HEK293 (cell line): ENCODE data around the gene NPNT.

Source experiments
- YY1 ChIP-seq: fragments of 450-650 bp; formaldehyde crosslinking; IDR thresholded peaks from 2 replicates; pipeline ENCODE4 v1.5.1; 2018; ENCODE audit warnings: missing biosample characterization, missing genetic modification characterization
- ZBTB1 ChIP-seq: fragments of 450-650 bp; formaldehyde crosslinking; IDR thresholded peaks from 2 replicates; pipeline ENCODE4 v1.5.1; 2016; ENCODE audit warnings: missing biosample characterization, missing genetic modification characterization
- ZBTB17 ChIP-seq: fragments of 450-650 bp; formaldehyde crosslinking; IDR thresholded peaks from 2 replicates; pipeline ENCODE4 v1.5.1; 2016; ENCODE audit warnings: missing biosample characterization, missing genetic modification characterization
- ZIC2 ChIP-seq: fragments of 450-650 bp; formaldehyde crosslinking; IDR thresholded peaks from 2 replicates; pipeline ENCODE4 v1.5.1; 2016; ENCODE audit warnings: missing biosample characterization, missing genetic modification characterization
- ZNF433 ChIP-seq: fragments of 450-650 bp; formaldehyde crosslinking; IDR thresholded peaks from 2 replicates; pipeline ENCODE4 v1.5.1; 2016; ENCODE audit warnings: missing biosample characterization, missing genetic modification characterization, low read depth
- ZNF707 ChIP-seq: fragments of 450-650 bp; formaldehyde crosslinking; IDR thresholded peaks from 2 replicates; pipeline ENCODE4 v1.5.1; 2016; ENCODE audit warnings: missing biosample characterization, missing genetic modification characterization
- TF ChIP-seq, protein P1 (sequence below): fragments of 450-650 bp; formaldehyde crosslinking; IDR thresholded peaks from 2 replicates; pipeline ENCODE4 v1.5.1; 2016; ENCODE audit warnings: missing biosample characterization, missing genetic modification characterization
- TF ChIP-seq, protein P2 (sequence below): fragments of 450-650 bp; formaldehyde crosslinking; IDR thresholded peaks from 2 replicates; pipeline ENCODE4 v1.5.1; 2016; ENCODE audit warnings: missing biosample characterization, missing genetic modification characterization
- TF ChIP-seq, protein P3 (sequence below): fragments of 450-650 bp; formaldehyde crosslinking; IDR thresholded peaks from 2 replicates; pipeline ENCODE4 v1.5.1; 2016; ENCODE audit warnings: missing biosample characterization, missing genetic modification characterization
- TF ChIP-seq, protein P4 (sequence below): fragments of 450-650 bp; formaldehyde crosslinking; IDR thresholded peaks from 2 replicates; pipeline ENCODE4 v1.5.1; 2016; ENCODE audit warnings: missing biosample characterization, missing genetic modification characterization
- TF ChIP-seq, protein P5 (sequence below): fragments of 450-650 bp; formaldehyde crosslinking; IDR thresholded peaks from 2 replicates; pipeline ENCODE4 v1.5.1; 2017; ENCODE audit warnings: missing biosample characterization, missing genetic modification characterization
- TF ChIP-seq, protein P6 (sequence below): fragments of 450-650 bp; formaldehyde crosslinking; IDR thresholded peaks from 2 replicates; pipeline ENCODE4 v1.5.1; 2016; ENCODE audit warnings: missing biosample characterization, missing genetic modification characterization, low read depth

DNA sequence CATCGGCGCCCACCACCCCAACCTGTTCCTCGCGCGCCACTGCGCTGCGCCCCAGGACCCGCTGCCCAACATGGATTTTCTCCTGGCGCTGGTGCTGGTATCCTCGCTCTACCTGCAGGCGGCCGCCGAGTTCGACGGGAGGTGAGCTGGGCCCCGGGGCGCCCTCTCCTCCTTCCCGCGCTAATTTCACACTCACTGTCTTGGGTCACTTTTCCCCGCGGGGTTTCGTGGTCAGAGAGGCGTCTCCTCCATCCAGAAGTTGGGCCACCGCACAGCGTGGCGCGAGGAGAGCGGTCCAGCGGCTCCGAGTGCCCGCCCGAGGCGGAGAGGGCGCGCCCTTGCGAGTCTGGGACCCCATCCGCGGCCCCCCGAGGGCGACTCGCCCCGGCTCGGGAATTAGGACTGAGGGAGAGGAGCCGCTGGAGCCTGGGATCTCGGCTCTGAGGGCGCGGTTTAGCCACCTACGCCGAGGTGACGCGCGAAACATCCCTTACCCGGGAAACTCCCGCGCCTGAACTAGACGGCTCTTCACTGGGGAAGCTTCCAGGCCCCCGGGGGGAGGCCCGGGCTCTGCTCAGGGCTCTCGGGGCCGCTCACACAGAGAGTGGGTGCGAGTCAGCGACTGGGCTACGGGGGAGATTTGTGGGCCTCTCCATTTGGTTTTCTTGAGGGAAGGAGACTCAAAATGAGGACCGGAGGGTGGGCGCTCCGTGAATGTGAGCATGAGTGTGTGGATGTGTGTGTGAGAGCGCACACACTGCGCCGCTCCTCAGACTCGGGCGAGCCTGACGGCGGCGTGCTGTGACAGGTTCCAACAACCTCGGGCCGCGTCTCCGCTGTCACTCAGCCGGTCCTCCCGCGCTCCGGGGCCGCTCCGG is 551 bp downstream of the NPNT start:
- TF ChIP-seq, protein P1, sequence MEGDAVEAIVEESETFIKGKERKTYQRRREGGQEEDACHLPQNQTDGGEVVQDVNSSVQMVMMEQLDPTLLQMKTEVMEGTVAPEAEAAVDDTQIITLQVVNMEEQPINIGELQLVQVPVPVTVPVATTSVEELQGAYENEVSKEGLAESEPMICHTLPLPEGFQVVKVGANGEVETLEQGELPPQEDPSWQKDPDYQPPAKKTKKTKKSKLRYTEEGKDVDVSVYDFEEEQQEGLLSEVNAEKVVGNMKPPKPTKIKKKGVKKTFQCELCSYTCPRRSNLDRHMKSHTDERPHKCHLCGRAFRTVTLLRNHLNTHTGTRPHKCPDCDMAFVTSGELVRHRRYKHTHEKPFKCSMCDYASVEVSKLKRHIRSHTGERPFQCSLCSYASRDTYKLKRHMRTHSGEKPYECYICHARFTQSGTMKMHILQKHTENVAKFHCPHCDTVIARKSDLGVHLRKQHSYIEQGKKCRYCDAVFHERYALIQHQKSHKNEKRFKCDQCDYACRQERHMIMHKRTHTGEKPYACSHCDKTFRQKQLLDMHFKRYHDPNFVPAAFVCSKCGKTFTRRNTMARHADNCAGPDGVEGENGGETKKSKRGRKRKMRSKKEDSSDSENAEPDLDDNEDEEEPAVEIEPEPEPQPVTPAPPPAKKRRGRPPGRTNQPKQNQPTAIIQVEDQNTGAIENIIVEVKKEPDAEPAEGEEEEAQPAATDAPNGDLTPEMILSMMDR (tag by site-specific recombination) = peak; percentile 56
- peak; percentile 64 for TF ChIP-seq ZIC2 (tag by site-specific recombination)
- TF ChIP-seq, protein P2, sequence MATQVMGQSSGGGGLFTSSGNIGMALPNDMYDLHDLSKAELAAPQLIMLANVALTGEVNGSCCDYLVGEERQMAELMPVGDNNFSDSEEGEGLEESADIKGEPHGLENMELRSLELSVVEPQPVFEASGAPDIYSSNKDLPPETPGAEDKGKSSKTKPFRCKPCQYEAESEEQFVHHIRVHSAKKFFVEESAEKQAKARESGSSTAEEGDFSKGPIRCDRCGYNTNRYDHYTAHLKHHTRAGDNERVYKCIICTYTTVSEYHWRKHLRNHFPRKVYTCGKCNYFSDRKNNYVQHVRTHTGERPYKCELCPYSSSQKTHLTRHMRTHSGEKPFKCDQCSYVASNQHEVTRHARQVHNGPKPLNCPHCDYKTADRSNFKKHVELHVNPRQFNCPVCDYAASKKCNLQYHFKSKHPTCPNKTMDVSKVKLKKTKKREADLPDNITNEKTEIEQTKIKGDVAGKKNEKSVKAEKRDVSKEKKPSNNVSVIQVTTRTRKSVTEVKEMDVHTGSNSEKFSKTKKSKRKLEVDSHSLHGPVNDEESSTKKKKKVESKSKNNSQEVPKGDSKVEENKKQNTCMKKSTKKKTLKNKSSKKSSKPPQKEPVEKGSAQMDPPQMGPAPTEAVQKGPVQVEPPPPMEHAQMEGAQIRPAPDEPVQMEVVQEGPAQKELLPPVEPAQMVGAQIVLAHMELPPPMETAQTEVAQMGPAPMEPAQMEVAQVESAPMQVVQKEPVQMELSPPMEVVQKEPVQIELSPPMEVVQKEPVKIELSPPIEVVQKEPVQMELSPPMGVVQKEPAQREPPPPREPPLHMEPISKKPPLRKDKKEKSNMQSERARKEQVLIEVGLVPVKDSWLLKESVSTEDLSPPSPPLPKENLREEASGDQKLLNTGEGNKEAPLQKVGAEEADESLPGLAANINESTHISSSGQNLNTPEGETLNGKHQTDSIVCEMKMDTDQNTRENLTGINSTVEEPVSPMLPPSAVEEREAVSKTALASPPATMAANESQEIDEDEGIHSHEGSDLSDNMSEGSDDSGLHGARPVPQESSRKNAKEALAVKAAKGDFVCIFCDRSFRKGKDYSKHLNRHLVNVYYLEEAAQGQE (tag by site-specific recombination) = no peak
- TF ChIP-seq, protein P3, sequence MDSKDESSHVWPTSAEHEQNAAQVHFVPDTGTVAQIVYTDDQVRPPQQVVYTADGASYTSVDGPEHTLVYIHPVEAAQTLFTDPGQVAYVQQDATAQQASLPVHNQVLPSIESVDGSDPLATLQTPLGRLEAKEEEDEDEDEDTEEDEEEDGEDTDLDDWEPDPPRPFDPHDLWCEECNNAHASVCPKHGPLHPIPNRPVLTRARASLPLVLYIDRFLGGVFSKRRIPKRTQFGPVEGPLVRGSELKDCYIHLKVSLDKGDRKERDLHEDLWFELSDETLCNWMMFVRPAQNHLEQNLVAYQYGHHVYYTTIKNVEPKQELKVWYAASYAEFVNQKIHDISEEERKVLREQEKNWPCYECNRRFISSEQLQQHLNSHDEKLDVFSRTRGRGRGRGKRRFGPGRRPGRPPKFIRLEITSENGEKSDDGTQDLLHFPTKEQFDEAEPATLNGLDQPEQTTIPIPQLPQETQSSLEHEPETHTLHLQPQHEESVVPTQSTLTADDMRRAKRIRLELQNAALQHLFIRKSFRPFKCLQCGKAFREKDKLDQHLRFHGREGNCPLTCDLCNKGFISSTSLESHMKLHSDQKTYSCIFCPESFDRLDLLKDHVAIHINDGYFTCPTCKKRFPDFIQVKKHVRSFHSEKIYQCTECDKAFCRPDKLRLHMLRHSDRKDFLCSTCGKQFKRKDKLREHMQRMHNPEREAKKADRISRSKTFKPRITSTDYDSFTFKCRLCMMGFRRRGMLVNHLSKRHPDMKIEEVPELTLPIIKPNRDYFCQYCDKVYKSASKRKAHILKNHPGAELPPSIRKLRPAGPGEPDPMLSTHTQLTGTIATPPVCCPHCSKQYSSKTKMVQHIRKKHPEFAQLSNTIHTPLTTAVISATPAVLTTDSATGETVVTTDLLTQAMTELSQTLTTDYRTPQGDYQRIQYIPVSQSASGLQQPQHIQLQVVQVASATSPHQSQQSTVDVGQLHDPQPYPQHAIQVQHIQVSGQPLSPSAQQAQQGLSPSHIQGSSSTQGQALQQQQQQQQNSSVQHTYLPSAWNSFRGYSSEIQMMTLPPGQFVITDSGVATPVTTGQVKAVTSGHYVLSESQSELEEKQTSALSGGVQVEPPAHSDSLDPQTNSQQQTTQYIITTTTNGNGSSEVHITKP = peak; percentile 47
- TF ChIP-seq YY1 = no peak
- TF ChIP-seq, protein P4, sequence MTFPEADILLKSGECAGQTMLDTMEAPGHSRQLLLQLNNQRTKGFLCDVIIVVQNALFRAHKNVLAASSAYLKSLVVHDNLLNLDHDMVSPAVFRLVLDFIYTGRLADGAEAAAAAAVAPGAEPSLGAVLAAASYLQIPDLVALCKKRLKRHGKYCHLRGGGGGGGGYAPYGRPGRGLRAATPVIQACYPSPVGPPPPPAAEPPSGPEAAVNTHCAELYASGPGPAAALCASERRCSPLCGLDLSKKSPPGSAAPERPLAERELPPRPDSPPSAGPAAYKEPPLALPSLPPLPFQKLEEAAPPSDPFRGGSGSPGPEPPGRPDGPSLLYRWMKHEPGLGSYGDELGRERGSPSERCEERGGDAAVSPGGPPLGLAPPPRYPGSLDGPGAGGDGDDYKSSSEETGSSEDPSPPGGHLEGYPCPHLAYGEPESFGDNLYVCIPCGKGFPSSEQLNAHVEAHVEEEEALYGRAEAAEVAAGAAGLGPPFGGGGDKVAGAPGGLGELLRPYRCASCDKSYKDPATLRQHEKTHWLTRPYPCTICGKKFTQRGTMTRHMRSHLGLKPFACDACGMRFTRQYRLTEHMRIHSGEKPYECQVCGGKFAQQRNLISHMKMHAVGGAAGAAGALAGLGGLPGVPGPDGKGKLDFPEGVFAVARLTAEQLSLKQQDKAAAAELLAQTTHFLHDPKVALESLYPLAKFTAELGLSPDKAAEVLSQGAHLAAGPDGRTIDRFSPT = no peak
- TF ChIP-seq ZNF433 = no peak
- no peak for TF ChIP-seq ZBTB1 (tag by site-specific recombination)
- TF ChIP-seq ZBTB17 (tag by site-specific recombination) = 0 out of 2 replicates have a peak, but pooled peaks have one; percentile 12
- TF ChIP-seq, protein P5, sequence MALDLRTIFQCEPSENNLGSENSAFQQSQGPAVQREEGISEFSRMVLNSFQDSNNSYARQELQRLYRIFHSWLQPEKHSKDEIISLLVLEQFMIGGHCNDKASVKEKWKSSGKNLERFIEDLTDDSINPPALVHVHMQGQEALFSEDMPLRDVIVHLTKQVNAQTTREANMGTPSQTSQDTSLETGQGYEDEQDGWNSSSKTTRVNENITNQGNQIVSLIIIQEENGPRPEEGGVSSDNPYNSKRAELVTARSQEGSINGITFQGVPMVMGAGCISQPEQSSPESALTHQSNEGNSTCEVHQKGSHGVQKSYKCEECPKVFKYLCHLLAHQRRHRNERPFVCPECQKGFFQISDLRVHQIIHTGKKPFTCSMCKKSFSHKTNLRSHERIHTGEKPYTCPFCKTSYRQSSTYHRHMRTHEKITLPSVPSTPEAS (tag by site-specific recombination) = no peak; the same call in 1 of the 2 replicates
- no peak for TF ChIP-seq ZNF707 (tag by site-specific recombination)
- TF ChIP-seq, protein P6, sequence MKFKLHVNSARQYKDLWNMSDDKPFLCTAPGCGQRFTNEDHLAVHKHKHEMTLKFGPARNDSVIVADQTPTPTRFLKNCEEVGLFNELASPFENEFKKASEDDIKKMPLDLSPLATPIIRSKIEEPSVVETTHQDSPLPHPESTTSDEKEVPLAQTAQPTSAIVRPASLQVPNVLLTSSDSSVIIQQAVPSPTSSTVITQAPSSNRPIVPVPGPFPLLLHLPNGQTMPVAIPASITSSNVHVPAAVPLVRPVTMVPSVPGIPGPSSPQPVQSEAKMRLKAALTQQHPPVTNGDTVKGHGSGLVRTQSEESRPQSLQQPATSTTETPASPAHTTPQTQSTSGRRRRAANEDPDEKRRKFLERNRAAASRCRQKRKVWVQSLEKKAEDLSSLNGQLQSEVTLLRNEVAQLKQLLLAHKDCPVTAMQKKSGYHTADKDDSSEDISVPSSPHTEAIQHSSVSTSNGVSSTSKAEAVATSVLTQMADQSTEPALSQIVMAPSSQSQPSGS (tag by site-specific recombination) = no peak
